Measurements from ENCODE around the gene EIF2D.

The EIF2D gene

GRCh38 chr1:206559672-206559995, 52.6 kb downstream of the EIF2D start:
- peaks cover 69% of the 10 kb centered on the region for H3K27me3 Mint-ChIP-seq (ENCODE audit: low read depth)
- H3K9me3 Mint-ChIP-seq = no peaks in the 10 kb centered on the region
- peak overlapping the region; percentile 93 to 98 (median 94) for H3K27ac Mint-ChIP-seq
- TF ChIP-seq, protein P1, sequence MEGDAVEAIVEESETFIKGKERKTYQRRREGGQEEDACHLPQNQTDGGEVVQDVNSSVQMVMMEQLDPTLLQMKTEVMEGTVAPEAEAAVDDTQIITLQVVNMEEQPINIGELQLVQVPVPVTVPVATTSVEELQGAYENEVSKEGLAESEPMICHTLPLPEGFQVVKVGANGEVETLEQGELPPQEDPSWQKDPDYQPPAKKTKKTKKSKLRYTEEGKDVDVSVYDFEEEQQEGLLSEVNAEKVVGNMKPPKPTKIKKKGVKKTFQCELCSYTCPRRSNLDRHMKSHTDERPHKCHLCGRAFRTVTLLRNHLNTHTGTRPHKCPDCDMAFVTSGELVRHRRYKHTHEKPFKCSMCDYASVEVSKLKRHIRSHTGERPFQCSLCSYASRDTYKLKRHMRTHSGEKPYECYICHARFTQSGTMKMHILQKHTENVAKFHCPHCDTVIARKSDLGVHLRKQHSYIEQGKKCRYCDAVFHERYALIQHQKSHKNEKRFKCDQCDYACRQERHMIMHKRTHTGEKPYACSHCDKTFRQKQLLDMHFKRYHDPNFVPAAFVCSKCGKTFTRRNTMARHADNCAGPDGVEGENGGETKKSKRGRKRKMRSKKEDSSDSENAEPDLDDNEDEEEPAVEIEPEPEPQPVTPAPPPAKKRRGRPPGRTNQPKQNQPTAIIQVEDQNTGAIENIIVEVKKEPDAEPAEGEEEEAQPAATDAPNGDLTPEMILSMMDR (IDR thresholded peaks at IDR 0.05; ENCODE audit: unreplicated experiment in 3 of 3) = no peak
- H3K4me3 Mint-ChIP-seq = peak overlapping the region; percentile 41 to 74 (median 71)
- H3K36me3 Mint-ChIP-seq (ENCODE audit: low read depth) = no peaks in the 10 kb centered on the region
- peaks cover 55% of the 10 kb centered on the region for H3K4me1 Mint-ChIP-seq

DNA sequence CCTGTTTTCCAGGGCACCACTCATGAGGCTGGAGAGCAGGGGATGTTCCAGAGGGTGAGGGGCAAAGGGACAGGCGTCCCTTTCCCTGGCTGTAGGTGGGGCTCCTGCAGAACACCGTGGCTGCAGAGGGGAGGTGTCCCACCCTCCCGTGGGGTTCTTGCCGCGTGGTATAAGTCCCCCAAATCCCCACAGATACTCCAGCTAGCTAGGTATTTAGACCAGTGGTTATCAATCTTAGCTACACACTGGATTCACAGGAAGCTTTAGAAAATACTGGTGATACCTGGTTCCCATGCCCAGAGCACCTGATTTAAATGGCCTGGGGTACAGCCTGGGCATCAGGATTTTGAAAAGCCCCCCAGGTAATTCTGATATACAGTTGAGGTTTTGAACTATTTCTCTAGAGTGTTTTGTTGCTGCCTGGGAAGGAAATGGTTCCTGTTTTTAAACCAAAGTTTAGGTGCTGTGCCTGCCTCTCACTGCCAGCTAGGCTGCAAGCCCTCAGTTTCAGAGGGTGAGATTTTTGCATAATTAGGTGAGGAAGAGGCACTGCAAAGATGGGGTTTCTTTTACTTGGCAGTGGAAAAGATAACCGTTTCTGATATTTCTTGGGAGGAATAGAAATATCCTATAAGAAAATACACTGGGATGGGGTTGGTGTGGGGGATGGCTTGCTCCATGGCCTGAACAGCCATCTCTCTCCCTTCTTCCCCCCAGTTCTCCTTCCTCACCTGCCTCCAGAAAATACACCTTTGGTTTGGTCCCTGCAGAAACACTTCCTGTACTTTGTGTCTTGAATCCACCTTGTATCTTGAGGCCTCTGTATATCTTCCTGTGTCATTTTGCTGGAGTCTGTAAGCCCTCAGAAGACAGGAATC, 53.2 kb downstream of the EIF2D start:
- peaks cover 63% of the 10 kb centered on the region for H3K27me3 Mint-ChIP-seq (ENCODE audit: low read depth)
- peak overlapping the region; percentile 74 to 79 (median 76) for H3K4me3 Mint-ChIP-seq
- H3K9me3 Mint-ChIP-seq = no peaks in the 10 kb centered on the region
- TF ChIP-seq, protein P1 (IDR thresholded peaks at IDR 0.05; ENCODE audit: unreplicated experiment in 3 of 3) = no peak
- H3K36me3 Mint-ChIP-seq (ENCODE audit: low read depth) = no peaks in the 10 kb centered on the region
- H3K27ac Mint-ChIP-seq = peak overlapping the region; percentile 93 to 98 (median 94)
- peaks cover 57% of the 10 kb centered on the region for H3K4me1 Mint-ChIP-seq

DNA sequence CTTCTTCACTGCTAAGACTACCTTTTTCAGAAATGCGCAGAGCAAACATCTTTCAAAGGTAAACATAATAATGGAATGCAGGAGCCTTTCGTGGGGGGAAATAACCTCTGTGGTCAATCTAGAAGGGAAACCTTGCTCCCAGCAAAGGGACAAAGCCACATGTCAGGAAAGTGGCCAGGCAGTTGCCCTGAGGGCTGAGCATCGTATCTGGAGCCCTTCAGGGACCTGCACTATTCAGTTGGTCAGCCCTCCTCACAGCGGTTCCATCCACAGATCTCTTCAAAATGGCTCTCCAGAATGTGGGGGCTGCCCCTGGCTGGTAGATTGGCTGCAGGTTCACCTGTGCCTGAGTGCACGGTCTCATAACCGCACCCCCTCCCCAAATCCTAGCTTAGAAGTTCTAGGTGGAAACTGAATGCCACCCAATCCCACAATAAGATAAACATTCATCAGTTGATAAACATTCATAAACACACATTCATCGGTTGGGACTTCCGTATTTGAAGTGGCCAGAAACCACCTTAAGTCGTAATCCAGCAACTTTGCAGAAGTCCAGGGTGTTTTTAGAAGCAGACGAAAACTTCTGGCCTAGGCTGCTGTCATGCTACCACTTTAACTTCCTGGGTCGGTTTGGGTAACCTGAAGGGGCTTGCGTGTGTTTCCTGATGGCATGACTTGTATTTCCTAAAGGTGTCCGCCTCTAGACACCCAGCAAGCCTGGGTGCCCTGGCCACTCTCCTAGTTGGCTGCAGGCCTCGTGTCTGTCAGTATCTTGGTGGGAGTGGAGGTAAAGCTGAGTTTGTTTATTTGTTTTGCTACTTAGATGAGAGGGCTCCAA, 54.4 kb downstream of the EIF2D start:
- Mint-ChIP-seq H3K4me1 (peaks cover 55% of the 10 kb centered on the region), H3K27me3 (ENCODE audit: low read depth) (peaks cover 60% of the 10 kb centered on the region), H3K36me3 (ENCODE audit: low read depth) (no peaks in the 10 kb centered on the region), H3K4me3 (peak overlapping the region; percentile 74 to 79 (median 76)), H3K9me3 (no peaks in the 10 kb centered on the region), H3K27ac (peak overlapping the region; percentile 82 to 93 (median 92))
- TF ChIP-seq, protein P1 (IDR thresholded peaks at IDR 0.05; ENCODE audit: unreplicated experiment in 3 of 3) = no peak

GRCh38 chr1:206556750-206557635, 55.3 kb downstream of the EIF2D start:
- Mint-ChIP-seq H3K9me3 (no peaks in the 10 kb centered on the region), H3K36me3 (ENCODE audit: low read depth) (no peaks in the 10 kb centered on the region)

More at GRCh38 chr1:206556750-206557635, 55.3 kb downstream of the EIF2D start:
- TF ChIP-seq, protein P1 (IDR thresholded peaks at IDR 0.05; ENCODE audit: unreplicated experiment in 3 of 3) = no peak
- H3K4me1 Mint-ChIP-seq = peaks cover 55% of the 10 kb centered on the region
- peak overlapping the region; percentile 78 to 93 (median 82) for H3K27ac Mint-ChIP-seq
- H3K27me3 Mint-ChIP-seq (ENCODE audit: low read depth) = peaks cover 61% of the 10 kb centered on the region
- H3K4me3 Mint-ChIP-seq = peak overlapping the region; percentile 74 to 82 (median 79)
